Activated CD8-positive, alpha-beta memory T cell treated with anti-CD3 and anti-CD28 coated beads, Interleukin-2, amount 50 U/mL, for 24 hours (primary cell): ENCODE measurements around the gene GOLGA8F.
"Not testable (repeated sequence)": the region's sequence is repeated elsewhere in the genome, so short reads cannot be mapped to it uniquely, and the experiment has no call there.

ENCODE experiments used
- DNase-seq: peaks from one replicate; pipeline ENCODE4 v3.0.0-alpha.2; 2020; ENCODE audit errors: extremely low read depth

GOLGA8F gene

GRCh38 chr15:28378364-28378763, at the start of gene GOLGA8F:
Gene GOLGA8F, plus strand, starts transcription at chr15:28378664. Its CDS starts 98 bp downstream, at chr15:28378762.
- DNase-seq: not testable (repeated sequence)

GRCh38 chr15:28357984-28358383, 20.5 kb upstream of the GOLGA8F start, which contains the start of gene GOLGA6L24:
Gene GOLGA6L24, minus strand, starts transcription at chr15:28358084. Its CDS starts 61 bp downstream, at chr15:28358023.
- not testable (repeated sequence) for DNase-seq

GRCh38 chr15:28365502-28365901, 13.0 kb upstream of the GOLGA8F start:
- DNase-seq: not testable (repeated sequence)

GRCh38 chr15:28380053-28380452, 1.6 kb downstream of the GOLGA8F start:
- DNase-seq: not testable (repeated sequence)

- DNase-seq: not testable (repeated sequence)
Measured at GRCh38 chr15:28396022-28396421, 17.6 kb downstream of the GOLGA8F start.

- DNase-seq: not testable (repeated sequence)
Measured at GRCh38 chr15:28402774-28403435, 24.4 kb downstream of the GOLGA8F start.

GRCh38 chr15:28420470-28420869, 42.0 kb downstream of the GOLGA8F start:
- DNase-seq: not testable (repeated sequence)

- not testable (repeated sequence) for DNase-seq
Measured at GRCh38 chr15:28435594-28435993, 57.1 kb downstream of the GOLGA8F start.
